Ishikawa (cell line): ENCODE data around the gene SMIM41.

Experiments
- CEBPB ChIP-seq: IDR thresholded peaks from 2 replicates; pipeline ENCODE4 v1.6.1; 2012
- CREB1 ChIP-seq: IDR thresholded peaks from 2 replicates; pipeline ENCODE4 v1.6.1; 2012; ENCODE audit warnings: low read depth
- EGR1 ChIP-seq: IDR thresholded peaks from 2 replicates; pipeline ENCODE4 v1.6.1; 2012
- EP300 ChIP-seq: IDR thresholded peaks from 2 replicates; pipeline ENCODE4 v1.6.1; 2012; ENCODE audit warnings: borderline replicate concordance
- FOXM1 ChIP-seq: IDR thresholded peaks from 2 replicates; pipeline ENCODE4 v1.6.1; 2012; ENCODE audit warnings: low read depth, borderline replicate concordance
- MAX ChIP-seq: IDR thresholded peaks from 2 replicates; pipeline ENCODE4 v1.6.1; 2012
- NFIC ChIP-seq: IDR thresholded peaks from 2 replicates; pipeline ENCODE4 v1.6.1; 2012
- RAD21 ChIP-seq: IDR thresholded peaks from 2 replicates; pipeline ENCODE4 v1.6.1; 2012; ENCODE audit warnings: low read depth
- REST ChIP-seq: IDR thresholded peaks from 2 replicates; pipeline ENCODE4 v1.6.1; 2012; ENCODE audit warnings: low read depth, mild to moderate bottlenecking
- TAF1 ChIP-seq: IDR thresholded peaks from 2 replicates; pipeline ENCODE4 v1.6.1; 2012; ENCODE audit warnings: low read depth, mild to moderate bottlenecking
- TCF12 ChIP-seq: IDR thresholded peaks from 2 replicates; pipeline ENCODE4 v1.6.1; 2012; ENCODE audit warnings: low read depth
- TEAD4 ChIP-seq: IDR thresholded peaks from 2 replicates; pipeline ENCODE4 v1.6.1; 2012
- USF1 ChIP-seq: IDR thresholded peaks from 2 replicates; pipeline ENCODE4 v1.6.1; 2012
- YY1 ChIP-seq: IDR thresholded peaks from 2 replicates; pipeline ENCODE4 v1.6.1; 2012; ENCODE audit warnings: low read depth
- ZBTB7A ChIP-seq: IDR thresholded peaks from 2 replicates; pipeline ENCODE4 v1.6.1; 2012; ENCODE audit warnings: low read depth

Gene SMIM41

GRCh38 chr12:52146822-52147366 is 67.4 kb downstream of the SMIM41 start:
- TF ChIP-seq TAF1: no peak
- no peak for TF ChIP-seq CEBPB
- no peak; the same call in 1 of the 2 replicates for TF ChIP-seq ZBTB7A
- no peak for TF ChIP-seq RAD21
- TF ChIP-seq TEAD4: no peak
- no peak for TF ChIP-seq MAX
- no peak for TF ChIP-seq FOXM1
- TF ChIP-seq YY1: no peak
- no peak for TF ChIP-seq EGR1
- TF ChIP-seq CREB1: no peak
- TF ChIP-seq NFIC: no peak

GRCh38 chr12:52147367-52147963 is 68.0 kb downstream of the SMIM41 start:
- TF ChIP-seq TAF1: no peak; the same call in 1 of the 2 replicates
- no peak for TF ChIP-seq CREB1
- TF ChIP-seq CEBPB: no peak; the same call in 1 of the 2 replicates
- TF ChIP-seq EGR1: peak; percentile 4; the same call in 1 of the 2 replicates
- peak; percentile 99 for TF ChIP-seq EP300
- peak; percentile 49 for TF ChIP-seq USF1
- TF ChIP-seq YY1: peak; percentile 68; the same call in 1 of the 2 replicates
- TF ChIP-seq ZBTB7A: peak; percentile 96; the same call in 1 of the 2 replicates
- no peak for TF ChIP-seq REST
- TF ChIP-seq TEAD4: peak; percentile 98
- TF ChIP-seq FOXM1: peak; percentile 98
- TF ChIP-seq RAD21: no peak; the same call in 1 of the 2 replicates
- peak; percentile 99 for TF ChIP-seq NFIC
- peak; percentile 99 for TF ChIP-seq TCF12
- TF ChIP-seq MAX: peak; percentile 86

GRCh38 chr12:52147964-52148463 is 68.5 kb downstream of the SMIM41 start:
- no peak; the same call in 1 of the 2 replicates for TF ChIP-seq TAF1
- no peak for TF ChIP-seq YY1
- no peak for TF ChIP-seq MAX
- no peak for TF ChIP-seq TCF12
- no peak for TF ChIP-seq USF1
- TF ChIP-seq TEAD4: no peak
- TF ChIP-seq FOXM1: no peak
- no peak for TF ChIP-seq ZBTB7A
- TF ChIP-seq CREB1: no peak
- no peak for TF ChIP-seq EP300
- TF ChIP-seq CEBPB: no peak
- no peak for TF ChIP-seq NFIC
- TF ChIP-seq EGR1: no peak
- TF ChIP-seq REST: no peak
- no peak for TF ChIP-seq RAD21

GRCh38 chr12:52148464-52149181 is 69.1 kb downstream of the SMIM41 start:
- TF ChIP-seq MAX (peak; percentile 78; the same call in 1 of the 2 replicates), FOXM1 (peak; percentile 97), EP300 (peak; percentile 99), REST (no peak), TEAD4 (peak; percentile 97), TCF12 (peak; percentile 99), ZBTB7A (peak; percentile 98), USF1 (peak; percentile 41), CREB1 (no peak), TAF1 (peak; percentile 59; the same call in 1 of the 2 replicates), CEBPB (peak; percentile 50; the same call in 1 of the 2 replicates), YY1 (peak; percentile 36; the same call in 1 of the 2 replicates), NFIC (peak; percentile 100), RAD21 (no peak), EGR1 (peak; percentile 78)
